ENCODE results near the gene UNC13D. TPM values are rescaled to one million over a fixed set of nuclear protein-coding genes. Genes with fewer than 3 reads are reported as not detected.

UNC13D gene
- total and polyA plus RNA-seq, 2 of the 4 experiments (the other 2 are of a cell fraction) = under 0.01 to 0.31 TPM

DNA sequence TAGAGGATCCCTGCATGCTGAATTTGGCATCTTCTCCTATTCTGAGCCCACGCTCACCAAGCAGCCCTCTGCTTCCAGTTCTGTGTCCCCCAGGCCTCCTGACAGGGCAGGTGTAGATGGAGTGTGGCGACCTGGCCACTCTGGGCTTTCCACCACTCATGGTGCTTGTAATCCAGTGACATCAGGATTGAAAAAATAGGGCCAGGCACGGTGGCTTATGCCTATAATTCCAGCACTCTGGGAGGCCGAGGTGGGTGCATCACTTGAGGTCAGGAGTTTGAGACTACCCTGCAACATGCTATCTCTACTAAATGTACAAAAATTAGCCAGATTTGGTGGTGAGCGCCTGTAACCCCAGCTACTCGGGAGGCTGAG, 30.2 kb downstream of the UNC13D start:
- Histone ChIP-seq H2BK5ac (ENCODE audit: low read depth, low read length, poor library complexity, severe bottlenecking) (no peak overlapping the region), H3K4ac (ENCODE audit: low read depth, low read length) (no peak overlapping the region), H4K91ac (ENCODE audit: insufficient read depth, low read depth, low read length) (no peak overlapping the region), H3K36me3 (ENCODE audit: control insufficient read depth, insufficient read depth, low read length) (peaks cover 65% of the 10 kb centered on the region), H3K27me3 (ENCODE audit: control insufficient read depth, insufficient read depth, low read length) (no peaks in the 10 kb centered on the region), H3K9me3 (ENCODE audit: control insufficient read depth, insufficient read depth, low read length) (no peaks in the 10 kb centered on the region), H4K5ac (ENCODE audit: low read depth, low read length) (no peak overlapping the region), H4K8ac (ENCODE audit: low read depth in 2 of 2, low read length in 2 of 2) (no peak overlapping the region), H3K4me1 (ENCODE audit: control insufficient read depth, insufficient read depth, low read length) (peaks cover 7% of the 10 kb centered on the region), H3K23ac (ENCODE audit: low read depth, low read length) (no peak overlapping the region), H3K14ac (replicated peaks; ENCODE audit: low read depth, low read length) (no peak overlapping the region), H2BK15ac (ENCODE audit: low read depth, low read length) (no peak overlapping the region), H3K79me1 (ENCODE audit: low read depth in 1 of 2, low read length in 2 of 2) (peaks cover 5 to 32% of the 10 kb centered on the region in 2 experiments), H3K4me3 (ENCODE audit: insufficient read depth, low read depth, low read length) (no peak overlapping the region), H3K9me1 (ENCODE audit: insufficient read depth, low read length) (peaks cover 14% of the 10 kb centered on the region; the same call in 1 of the 2 replicates), H2BK120ac (ENCODE audit: low read depth, low read length) (no peak overlapping the region), H2BK20ac (ENCODE audit: low read depth, low read length) (no peak overlapping the region), H3K4me2 (ENCODE audit: low read depth, low read length) (no peak overlapping the region), H3K9ac (ENCODE audit: low read depth, low read length) (no peak overlapping the region), H2AFZ (replicated peaks; ENCODE audit: low read length, poor library complexity) (no peak overlapping the region), H2AK5ac (ENCODE audit: low read depth, low read length) (peak overlapping the region; percentile 6; the same call in 1 of the 2 replicates), H2AK9ac (replicated peaks; ENCODE audit: low read depth, low read length, poor library complexity) (no peak overlapping the region), H3K56ac (ENCODE audit: extremely low read depth, insufficient read depth, low read length) (no peak overlapping the region), H3K18ac (ENCODE audit: low read depth, low read length) (no peak overlapping the region), H3K27ac (ENCODE audit: insufficient read depth, low read length) (no peak overlapping the region), H4K20me1 (ENCODE audit: insufficient read depth, low read length) (peaks cover 12% of the 10 kb centered on the region; the same call in 1 of the 2 replicates)
- dilution Hi-C loops (cut with HindIII; ENCODE audit: low sequenced_read_pairs, unreplicated experiment) = no loop called here
- intact Hi-C loops (cut with micrococcal nuclease) = no loop called here
- no peak for ATAC-seq (ENCODE audit: low read depth)
- POLR2A ChIA-PET (ENCODE audit: unreplicated experiment) = interaction anchor here (1.0 to 1.1 kb wide), 2 partner anchors 34 to 41 kb away, joined by 4 read pairs; partner anchors contain the start of gene WBP2
- WGBS, 2 experiments (ENCODE audit: extremely low coverage in 2 of 2, insufficient read length in 1 of 2) = 100% methylated on average over 1 of the region's 6 CpGs; no CpG with 5 or more reads in 1 of the 2 experiments
- in situ Hi-C loops (cut with MboI; ENCODE audit: low sequenced_read_pairs) = no loop called here
- no peak for DNase-seq
- CTCF ChIA-PET = interaction anchor here (1.1 kb wide), 1 partner anchor 13 kb away, joined by 3 read pairs; no protein-coding TSS in a partner anchor
- BruUV-seq (replicated peaks) = no TSS peak
- no peak for TF ChIP-seq MAZ (IDR thresholded peaks at IDR 0.05; ENCODE audit: borderline replicate concordance, low read depth, low read length)
- TF ChIP-seq ELK1 (IDR thresholded peaks at IDR 0.05; ENCODE audit: borderline replicate concordance, low read depth, low read length) = no peak
- no peak for TF ChIP-seq MAFK (IDR thresholded peaks at IDR 0.05; ENCODE audit: low read depth, low read length)
- TF ChIP-seq MXI1 (IDR thresholded peaks at IDR 0.05; ENCODE audit: borderline replicate concordance, low read depth, low read length) = no peak
- TF ChIP-seq CEBPB (IDR thresholded peaks at IDR 0.05; ENCODE audit: low read depth, low read length) = no peak
- TF ChIP-seq FOS (IDR thresholded peaks at IDR 0.05; ENCODE audit: low read depth, low read length) = no peak
- no peak for TF ChIP-seq RFX5 (IDR thresholded peaks at IDR 0.05; ENCODE audit: low read depth, low read length)
- TF ChIP-seq NFE2L2 (IDR thresholded peaks at IDR 0.05; ENCODE audit: low read depth, low read length) = no peak
- TF ChIP-seq RAD21 (IDR thresholded peaks at IDR 0.05; ENCODE audit: low read length) = no peak
- TF ChIP-seq, protein P1, sequence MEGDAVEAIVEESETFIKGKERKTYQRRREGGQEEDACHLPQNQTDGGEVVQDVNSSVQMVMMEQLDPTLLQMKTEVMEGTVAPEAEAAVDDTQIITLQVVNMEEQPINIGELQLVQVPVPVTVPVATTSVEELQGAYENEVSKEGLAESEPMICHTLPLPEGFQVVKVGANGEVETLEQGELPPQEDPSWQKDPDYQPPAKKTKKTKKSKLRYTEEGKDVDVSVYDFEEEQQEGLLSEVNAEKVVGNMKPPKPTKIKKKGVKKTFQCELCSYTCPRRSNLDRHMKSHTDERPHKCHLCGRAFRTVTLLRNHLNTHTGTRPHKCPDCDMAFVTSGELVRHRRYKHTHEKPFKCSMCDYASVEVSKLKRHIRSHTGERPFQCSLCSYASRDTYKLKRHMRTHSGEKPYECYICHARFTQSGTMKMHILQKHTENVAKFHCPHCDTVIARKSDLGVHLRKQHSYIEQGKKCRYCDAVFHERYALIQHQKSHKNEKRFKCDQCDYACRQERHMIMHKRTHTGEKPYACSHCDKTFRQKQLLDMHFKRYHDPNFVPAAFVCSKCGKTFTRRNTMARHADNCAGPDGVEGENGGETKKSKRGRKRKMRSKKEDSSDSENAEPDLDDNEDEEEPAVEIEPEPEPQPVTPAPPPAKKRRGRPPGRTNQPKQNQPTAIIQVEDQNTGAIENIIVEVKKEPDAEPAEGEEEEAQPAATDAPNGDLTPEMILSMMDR (conservative IDR thresholded peaks at IDR 0.05; ENCODE audit: low read depth, low read length) = no peak
- TF ChIP-seq BHLHE40 (IDR thresholded peaks at IDR 0.05; ENCODE audit: low read depth, low read length) = no peak
- no peak for TF ChIP-seq CHD1 (IDR thresholded peaks at IDR 0.05; ENCODE audit: low read depth, low read length)

Measured in IMR-90 (cell line).